ENCODE measurements around the gene MEGF8.
"Not testable (repeated sequence)": the region's sequence is repeated elsewhere in the genome, so short reads cannot be mapped to it uniquely, and the experiment has no call there.

The MEGF8 gene

GRCh38 chr19:42332059-42332458, 6.6 kb downstream of the MEGF8 start:
- in situ Hi-C loops (cut with HindIII; ENCODE audit: low pct_unique_long_range_greater_than_20kb, low sequenced_read_pairs) = no loop called here
- TF ChIP-seq JUND (IDR thresholded peaks at IDR 0.05; ENCODE audit: low read depth) = no peak
- no peak for DNase-seq (ENCODE audit: low read depth in 1 of 2, low spot score in 1 of 2)

DNA sequence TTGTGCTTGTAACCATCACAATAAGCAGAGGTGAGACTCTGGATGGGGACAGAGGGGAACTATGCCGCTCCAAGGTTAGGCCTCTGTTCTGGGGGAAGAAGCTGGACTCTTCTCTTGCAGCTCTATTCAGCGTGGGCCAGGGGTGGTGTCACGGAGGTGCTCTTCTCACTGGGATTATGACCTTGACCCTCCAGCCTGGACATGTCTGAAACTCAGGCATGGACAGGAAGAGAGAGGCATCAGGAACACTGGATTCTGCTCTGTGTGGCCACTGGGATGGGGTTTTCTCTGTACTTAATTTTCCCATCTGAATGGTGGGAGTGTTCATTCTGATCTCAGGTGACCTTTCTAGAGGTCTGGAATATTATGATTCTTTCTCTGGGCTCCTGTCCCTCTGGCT, 7.6 kb downstream of the MEGF8 start:
- no peak for DNase-seq (ENCODE audit: low read depth in 1 of 2, low spot score in 1 of 2)
- in situ Hi-C loops (cut with HindIII; ENCODE audit: low pct_unique_long_range_greater_than_20kb, low sequenced_read_pairs) = no loop called here
- no peak for TF ChIP-seq JUND (IDR thresholded peaks at IDR 0.05; ENCODE audit: low read depth)

GRCh38 chr19:42333975-42334696, 8.7 kb downstream of the MEGF8 start:
- no peak for DNase-seq (ENCODE audit: low read depth in 1 of 2, low spot score in 1 of 2)
- in situ Hi-C loops (cut with HindIII; ENCODE audit: low pct_unique_long_range_greater_than_20kb, low sequenced_read_pairs) = no loop called here
- no peak for TF ChIP-seq JUND (IDR thresholded peaks at IDR 0.05; ENCODE audit: low read depth)

DNA sequence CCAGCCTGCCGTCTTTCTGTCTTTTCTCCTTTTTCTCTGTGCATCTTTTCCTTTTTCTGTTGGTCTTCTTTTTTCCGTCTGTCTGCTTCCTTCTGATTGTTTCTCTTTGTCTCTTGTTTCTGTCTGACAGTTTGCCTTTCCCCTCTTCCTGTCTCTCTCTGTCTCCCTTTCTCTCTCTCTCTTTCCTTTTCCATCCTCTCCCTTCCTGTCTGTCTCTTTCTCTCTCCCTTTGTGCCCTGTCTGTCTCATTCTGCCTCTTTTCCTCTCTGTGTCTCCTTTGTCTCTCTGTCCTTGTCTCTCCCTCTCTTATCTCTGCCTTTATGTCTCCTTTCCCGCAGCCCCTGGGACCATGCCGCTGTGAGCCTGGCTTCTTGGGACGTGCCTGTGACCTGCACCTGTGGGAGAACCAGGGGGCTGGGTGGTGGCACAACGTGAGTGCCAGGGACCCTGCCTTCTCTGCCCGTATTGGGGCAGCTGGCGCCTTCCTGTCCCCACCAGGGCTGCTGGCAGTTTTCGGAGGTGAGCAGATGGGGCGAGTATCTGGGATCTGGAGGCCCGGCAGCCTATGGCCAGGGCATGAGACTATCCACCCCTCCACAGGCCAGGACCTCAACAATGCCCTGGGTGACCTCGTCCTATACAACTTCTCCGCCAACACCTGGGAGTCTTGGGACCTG, 9.4 kb downstream of the MEGF8 start:
- no peak for TF ChIP-seq JUND (IDR thresholded peaks at IDR 0.05; ENCODE audit: low read depth)
- in situ Hi-C loops (cut with HindIII; ENCODE audit: low pct_unique_long_range_greater_than_20kb, low sequenced_read_pairs) = no loop called here
- no peak for DNase-seq (ENCODE audit: low read depth in 1 of 2, low spot score in 1 of 2)

DNA sequence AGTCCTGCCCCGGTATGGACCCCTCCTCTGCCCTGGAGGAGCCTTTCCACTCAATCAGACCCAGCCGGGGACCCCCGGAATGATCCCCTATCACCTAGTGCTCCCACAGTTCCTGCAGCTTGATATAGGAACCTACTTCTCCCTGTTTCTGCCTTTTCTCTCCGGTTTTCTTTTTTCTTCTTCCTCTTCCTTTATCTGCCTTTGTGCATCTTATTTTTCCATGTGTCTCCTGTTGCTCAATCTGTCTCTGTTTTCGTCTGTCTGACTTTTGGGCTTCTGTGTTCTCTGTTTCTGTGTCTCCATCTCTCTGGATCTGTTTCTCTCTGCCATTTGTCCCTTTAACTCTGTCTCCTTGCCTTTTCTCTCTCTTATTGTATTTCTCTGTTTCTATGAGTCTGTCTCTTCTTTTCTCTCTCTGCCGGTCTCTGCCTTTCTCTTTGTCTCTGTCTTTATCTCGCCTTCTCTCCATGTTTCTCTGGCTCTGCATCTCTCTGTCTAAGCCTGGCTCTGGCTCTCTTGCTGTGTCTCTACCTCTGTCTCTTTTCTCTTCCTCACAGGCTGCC, 10.0 kb downstream of the MEGF8 start:
- in situ Hi-C loops (cut with HindIII; ENCODE audit: low pct_unique_long_range_greater_than_20kb, low sequenced_read_pairs) = no loop called here
- DNase-seq (ENCODE audit: low read depth in 1 of 2, low spot score in 1 of 2) = no peak
- TF ChIP-seq JUND (IDR thresholded peaks at IDR 0.05; ENCODE audit: low read depth) = no peak

GRCh38 chr19:42335971-42336370, 10.5 kb downstream of the MEGF8 start:
- DNase-seq (ENCODE audit: low read depth in 1 of 2, low spot score in 1 of 2) = no peak
- in situ Hi-C loops (cut with HindIII; ENCODE audit: low pct_unique_long_range_greater_than_20kb, low sequenced_read_pairs) = no loop called here
- TF ChIP-seq JUND (IDR thresholded peaks at IDR 0.05; ENCODE audit: low read depth) = no peak

DNA sequence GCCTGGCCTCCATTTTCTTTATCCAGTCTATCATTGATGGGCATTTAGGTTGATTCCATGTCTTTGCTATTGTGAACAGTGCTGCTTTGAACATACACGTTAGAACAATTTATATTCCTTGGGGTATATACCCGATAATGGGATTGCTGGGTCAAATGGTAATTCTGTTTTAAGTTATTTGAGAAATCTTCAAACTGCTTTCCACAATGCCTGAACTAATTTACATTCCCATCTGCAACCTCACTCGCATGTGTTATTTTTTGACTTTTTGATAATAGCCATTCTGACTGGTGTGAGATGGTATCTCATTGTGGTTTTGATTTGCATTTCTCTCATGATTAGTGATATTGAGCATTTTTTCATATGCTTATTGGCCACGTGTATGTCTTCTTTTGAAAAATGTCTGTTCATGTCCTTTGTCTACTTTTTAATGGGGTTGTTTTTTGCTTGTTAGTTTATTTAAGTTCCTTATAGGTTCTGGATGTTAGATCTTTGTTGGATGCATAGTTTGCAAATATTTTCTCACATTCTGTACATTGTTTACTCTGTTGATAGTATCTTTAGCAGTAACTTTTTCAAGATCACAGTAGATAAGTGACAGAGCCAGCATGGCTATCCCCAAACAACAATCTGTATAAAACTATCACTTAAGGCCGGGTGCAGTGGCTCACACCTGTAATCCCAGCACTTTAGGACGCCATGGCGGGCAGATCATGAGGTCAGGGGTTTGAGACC, 13.9 kb downstream of the MEGF8 start:
- DNase-seq (ENCODE audit: low read depth in 1 of 2, low spot score in 1 of 2); in situ Hi-C loops (cut with HindIII; ENCODE audit: low pct_unique_long_range_greater_than_20kb, low sequenced_read_pairs): not testable (repeated sequence)

DNA sequence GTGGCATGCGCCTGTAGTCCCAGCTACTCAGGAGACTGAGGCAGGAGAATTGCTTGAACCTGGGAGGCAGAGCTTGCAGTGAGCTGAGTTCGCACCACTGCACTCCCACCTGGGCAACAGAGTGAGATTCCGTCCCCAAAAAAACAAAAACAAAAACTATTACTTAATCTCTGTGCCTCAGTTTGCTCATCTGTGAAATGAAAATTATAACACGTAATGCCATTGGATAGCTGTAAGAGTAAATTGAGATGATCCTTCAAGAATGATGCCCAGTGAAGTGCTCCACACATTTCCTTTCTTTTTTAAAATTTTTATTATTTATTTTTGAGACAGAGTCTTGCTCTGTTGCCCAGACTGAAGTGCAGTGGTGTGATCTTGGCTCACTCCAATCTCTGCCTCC, 14.5 kb downstream of the MEGF8 start:
- in situ Hi-C loops (cut with HindIII; ENCODE audit: low pct_unique_long_range_greater_than_20kb, low sequenced_read_pairs); DNase-seq (ENCODE audit: low read depth in 1 of 2, low spot score in 1 of 2): not testable (repeated sequence)

GRCh38 chr19:42343344-42344110, 18.1 kb downstream of the MEGF8 start:
- DNase-seq (ENCODE audit: low read depth in 1 of 2, low spot score in 1 of 2) = no peak
- in situ Hi-C loops (cut with HindIII; ENCODE audit: low pct_unique_long_range_greater_than_20kb, low sequenced_read_pairs) = no loop called here
- no peak for TF ChIP-seq JUND (IDR thresholded peaks at IDR 0.05; ENCODE audit: low read depth)

DNA sequence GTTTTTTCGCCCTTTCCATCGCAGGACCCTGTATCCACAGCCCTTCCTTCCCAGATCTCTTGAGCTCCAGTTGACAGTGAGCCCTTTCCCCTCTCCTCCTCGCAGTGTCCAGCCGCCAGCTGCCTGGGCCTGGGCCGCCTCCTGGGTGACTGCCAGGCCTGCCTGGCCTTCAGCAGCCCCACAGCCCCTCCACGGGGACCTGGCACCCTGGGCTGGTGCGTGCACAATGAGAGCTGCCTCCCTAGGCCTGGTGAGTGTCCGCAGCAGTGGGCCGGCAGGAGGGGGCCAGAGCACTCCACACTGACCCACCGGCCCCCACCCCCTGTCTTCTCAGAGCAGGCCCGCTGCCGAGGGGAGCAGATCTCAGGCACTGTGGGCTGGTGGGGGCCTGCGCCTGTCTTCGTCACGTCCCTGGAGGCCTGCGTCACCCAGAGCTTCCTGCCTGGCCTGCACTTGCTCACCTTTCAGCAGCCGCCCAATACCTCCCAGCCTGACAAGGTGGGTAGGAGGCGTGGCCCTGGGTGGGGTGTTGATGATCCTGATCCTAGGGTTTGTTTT, 19.0 kb downstream of the MEGF8 start:
- no peak for TF ChIP-seq JUND (IDR thresholded peaks at IDR 0.05; ENCODE audit: low read depth)
- in situ Hi-C loops (cut with HindIII; ENCODE audit: low pct_unique_long_range_greater_than_20kb, low sequenced_read_pairs) = no loop called here

DNA sequence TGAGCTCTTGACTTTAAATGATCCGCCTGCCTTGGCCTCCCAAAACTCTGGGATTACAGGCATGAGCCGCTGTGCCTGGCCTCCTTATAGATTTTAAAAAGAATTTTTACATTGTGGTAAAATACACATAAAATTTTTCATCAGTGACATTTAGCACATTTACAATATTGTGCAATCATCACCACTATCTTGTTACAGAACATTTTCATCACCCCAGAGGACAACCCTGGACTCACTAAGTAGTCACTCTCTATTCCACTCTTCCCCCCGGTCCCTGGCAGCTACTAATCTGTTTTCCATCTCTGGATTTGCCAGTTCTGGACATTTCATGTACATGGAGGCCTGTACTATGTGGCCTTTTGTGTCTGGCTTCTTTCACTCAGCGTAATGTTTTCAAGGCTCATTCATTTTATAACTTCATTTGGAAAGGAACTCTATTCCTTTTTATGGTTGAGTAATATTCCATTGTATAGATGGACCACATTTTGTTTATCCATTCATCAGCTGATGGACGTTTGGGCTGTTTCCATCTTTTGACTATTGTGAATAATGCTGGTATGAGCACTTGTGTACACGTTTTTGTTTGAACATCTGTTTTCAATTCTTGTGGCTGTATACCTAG, 19.9 kb downstream of the MEGF8 start:
- DNase-seq (ENCODE audit: low read depth in 1 of 2, low spot score in 1 of 2) = no peak
- no peak for TF ChIP-seq JUND (IDR thresholded peaks at IDR 0.05; ENCODE audit: low read depth)
- in situ Hi-C loops (cut with HindIII; ENCODE audit: low pct_unique_long_range_greater_than_20kb, low sequenced_read_pairs) = no loop called here

More for the DNA sequence above, 19.0 kb downstream of the MEGF8 start:
- no peak for DNase-seq (ENCODE audit: low read depth in 1 of 2, low spot score in 1 of 2)

DNA sequence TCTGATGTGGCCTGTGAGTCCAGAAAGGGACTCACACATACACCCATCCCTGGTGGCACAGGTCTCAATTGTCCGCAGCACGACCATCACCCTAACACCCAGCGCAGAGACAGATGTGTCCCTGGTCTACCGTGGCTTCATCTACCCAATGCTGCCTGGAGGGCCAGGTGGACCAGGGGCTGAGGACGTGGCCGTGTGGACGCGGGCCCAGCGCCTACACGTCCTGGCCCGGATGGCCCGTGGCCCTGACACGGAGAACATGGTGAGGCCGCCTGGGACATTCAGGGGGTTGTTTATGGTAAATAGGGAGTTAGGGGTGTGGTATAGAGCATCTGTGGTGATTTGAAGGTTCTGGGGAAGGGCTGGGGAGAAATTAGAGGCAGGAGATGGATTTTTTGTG, 22.8 kb downstream of the MEGF8 start:
- TF ChIP-seq JUND (IDR thresholded peaks at IDR 0.05; ENCODE audit: low read depth) = no peak
- DNase-seq (ENCODE audit: low read depth in 1 of 2, low spot score in 1 of 2) = no peak
- in situ Hi-C loops (cut with HindIII; ENCODE audit: low pct_unique_long_range_greater_than_20kb, low sequenced_read_pairs) = no loop called here
